Measurements from ENCODE around the gene MITF.

Gene MITF

GRCh38 chr3:69925506-69925905 lies 186.2 kb downstream of the MITF start:
- no peak for DNase-seq

- no peak for DNase-seq
These were observed 187.1 kb downstream of the MITF start for GRCh38 chr3:69926385-69926784.

DNA sequence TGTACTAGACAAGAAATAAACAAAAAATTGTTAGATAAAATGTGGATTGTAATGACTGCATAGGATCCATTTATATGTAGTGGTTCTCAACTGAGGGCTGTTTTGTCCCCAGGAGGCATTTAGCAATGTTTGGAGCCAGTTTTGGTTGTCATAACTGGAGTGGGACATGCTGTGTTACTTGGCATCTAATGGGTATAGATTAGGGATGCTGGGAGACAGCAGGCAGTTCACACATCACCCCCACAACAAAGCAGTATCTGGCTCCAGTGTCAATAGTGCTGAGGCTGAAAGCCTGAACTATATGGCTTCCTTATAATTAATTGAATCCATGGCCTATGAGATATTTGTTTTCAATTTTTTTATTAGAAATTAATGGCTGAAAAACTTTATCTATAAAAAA lies 188.3 kb downstream of the MITF start:
- no peak for DNase-seq

- DNase-seq = no peak
These were observed 189.8 kb downstream of the MITF start for GRCh38 chr3:69929019-69929418.

GRCh38 chr3:69930564-69930963 lies 191.3 kb downstream of the MITF start:
- DNase-seq = no peak

- no peak for DNase-seq
These were observed 192.8 kb downstream of the MITF start for GRCh38 chr3:69932087-69932486.

DNA sequence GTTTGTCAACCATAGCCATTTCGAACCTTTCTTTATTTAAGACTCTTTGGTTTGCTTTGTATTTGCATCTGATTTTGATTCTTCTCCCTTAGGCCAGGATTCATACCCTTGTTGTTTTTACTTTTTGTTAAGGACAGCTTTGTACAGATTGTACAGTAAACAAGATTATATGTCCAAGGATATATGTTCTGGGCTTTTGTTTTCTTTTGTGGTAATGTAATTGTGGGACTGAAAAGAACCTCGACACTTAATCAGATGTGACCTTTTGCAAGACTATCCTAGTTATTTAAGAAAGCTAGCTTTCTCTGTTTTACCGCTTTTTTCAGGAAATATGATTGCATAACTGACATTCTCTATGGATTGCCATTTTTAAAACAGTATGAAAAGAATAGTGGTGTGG lies 193.2 kb downstream of the MITF start:
- DNase-seq = no peak

DNA sequence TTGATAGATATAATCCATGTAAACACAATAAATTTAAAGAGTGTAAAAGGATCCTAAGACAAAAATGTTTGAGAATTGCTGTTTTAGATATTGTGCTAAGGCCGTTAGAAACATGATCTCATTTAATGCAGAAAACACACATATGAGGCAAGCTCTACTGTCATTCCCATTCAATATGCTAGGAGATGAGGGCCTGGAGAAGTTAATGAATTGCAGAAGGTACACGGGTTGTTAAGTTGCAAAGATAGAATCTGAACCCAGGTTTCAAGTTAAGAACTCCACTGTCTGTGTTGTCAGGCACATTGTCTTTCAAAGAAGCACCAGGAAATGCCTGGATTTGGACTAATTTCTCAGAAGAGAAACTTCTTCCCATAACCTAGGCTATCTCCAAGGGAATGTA lies 195.1 kb downstream of the MITF start:
- DNase-seq = no peak

GRCh38 chr3:69936266-69936665 lies 197.0 kb downstream of the MITF start:
- no peak for DNase-seq

DNA sequence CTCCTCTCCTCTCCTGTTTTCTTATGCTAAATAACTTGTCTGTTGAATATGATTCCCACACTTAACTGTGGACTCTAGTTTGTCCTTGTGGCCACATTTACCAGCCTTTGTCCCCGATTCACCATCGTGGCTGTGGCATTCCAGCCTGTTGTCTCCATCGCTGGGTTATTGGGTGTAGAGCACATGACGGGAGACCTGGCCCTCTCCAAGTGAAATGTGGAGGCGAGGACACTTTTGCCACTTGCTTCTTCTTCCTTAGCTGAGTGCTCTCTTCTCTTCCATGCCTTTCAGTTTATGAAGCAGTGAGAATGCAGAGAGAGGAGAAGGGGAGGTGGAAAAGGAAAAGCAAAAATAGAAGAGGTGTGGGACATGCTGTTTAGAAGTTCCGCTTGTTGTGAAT lies 198.8 kb downstream of the MITF start:
- DNase-seq = no peak

DNA sequence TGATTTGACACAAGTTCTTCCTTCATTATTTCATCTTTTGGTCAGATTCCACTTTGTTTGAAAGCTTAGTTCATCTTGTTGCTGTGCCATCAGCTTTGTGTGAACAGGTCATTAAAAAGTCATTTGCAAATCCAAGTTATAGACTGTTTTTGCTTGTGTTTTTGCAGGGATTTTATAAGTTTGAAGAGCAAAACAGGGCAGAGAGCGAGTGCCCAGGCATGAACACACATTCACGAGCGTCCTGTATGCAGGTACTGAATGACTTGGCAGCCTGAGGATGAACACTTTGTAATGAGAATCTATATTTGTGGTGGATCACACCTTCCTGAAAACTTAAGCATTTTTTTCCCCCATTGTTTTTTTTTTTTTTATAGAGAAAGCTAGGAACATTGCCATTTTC lies 199.7 kb downstream of the MITF start:
- no peak for DNase-seq

- no peak for DNase-seq
These were observed 201.8 kb downstream of the MITF start for GRCh38 chr3:69941037-69941436.

GRCh38 chr3:69941439-69942176 lies 202.3 kb downstream of the MITF start:
- DNase-seq = no peak

GRCh38 chr3:69944931-69945493 lies 205.7 kb downstream of the MITF start:
- DNase-seq = no peak

- DNase-seq = no peak
These were observed 209.1 kb downstream of the MITF start for GRCh38 chr3:69948246-69948862.

DNA sequence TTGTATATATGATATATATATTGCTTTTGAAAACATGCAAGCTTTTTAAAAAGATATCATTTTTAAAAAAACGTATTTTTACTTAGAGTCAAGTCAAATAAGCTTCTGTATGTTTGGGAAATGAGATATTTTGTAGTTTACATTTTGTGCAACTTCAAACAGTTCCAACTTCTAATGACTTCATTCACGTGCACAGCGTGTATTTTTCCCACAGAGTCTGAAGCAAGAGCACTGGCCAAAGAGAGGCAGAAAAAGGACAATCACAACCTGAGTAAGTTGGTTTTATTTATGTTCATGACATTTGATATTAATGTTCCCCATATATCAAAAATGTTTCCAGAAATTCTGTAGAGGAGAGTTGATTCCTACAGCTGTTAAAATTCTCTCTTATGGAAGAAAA lies 212.4 kb downstream of the MITF start:
- no peak for DNase-seq

GRCh38 chr3:69959581-69959980 lies 220.3 kb downstream of the MITF start:
- DNase-seq = no peak

- no peak for DNase-seq
These were observed 222.6 kb downstream of the MITF start for GRCh38 chr3:69961706-69962439.

DNA sequence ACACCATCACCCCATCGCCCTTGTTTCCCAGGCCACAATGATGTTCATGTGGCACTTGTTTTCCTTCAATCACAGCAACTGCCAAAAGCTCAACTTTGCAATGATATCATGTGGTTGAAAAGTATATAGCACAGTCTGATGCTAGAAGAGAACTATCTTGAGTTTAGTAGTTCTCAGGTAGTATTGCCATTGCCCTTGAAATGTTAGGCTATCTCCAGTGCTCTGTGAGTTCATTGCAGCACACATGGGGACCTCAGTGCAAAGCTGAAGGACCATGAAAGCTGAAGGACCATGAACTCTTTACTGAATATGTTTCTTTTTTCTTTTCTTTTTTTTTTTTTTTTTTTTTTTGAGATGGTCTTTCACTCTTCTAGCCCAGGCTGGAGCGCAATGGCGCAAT lies 224.4 kb downstream of the MITF start:
- no peak for DNase-seq

GRCh38 chr3:69967156-69967555 lies 227.9 kb downstream of the MITF start:
- no peak for DNase-seq

GRCh38 chr3:69970827-69971226 lies 231.6 kb downstream of the MITF start:
- no peak for DNase-seq

GRCh38 chr3:69972672-69973071 lies 233.4 kb downstream of the MITF start:
- no peak for DNase-seq

- no peak for DNase-seq
These were observed 236.8 kb downstream of the MITF start for GRCh38 chr3:69976021-69976420.
